DMS153 (cell line): ENCODE measurements around the gene GABRP.
"Not testable (repeated sequence)": the region's sequence is repeated elsewhere in the genome, so short reads cannot be mapped to it uniquely, and the experiment has no call there.

Experiments
- DNase-seq: peaks from one replicate; lab custom pipeline; 2025; lab: John Stamatoyannopoulos, UW

Gene GABRP

DNA sequence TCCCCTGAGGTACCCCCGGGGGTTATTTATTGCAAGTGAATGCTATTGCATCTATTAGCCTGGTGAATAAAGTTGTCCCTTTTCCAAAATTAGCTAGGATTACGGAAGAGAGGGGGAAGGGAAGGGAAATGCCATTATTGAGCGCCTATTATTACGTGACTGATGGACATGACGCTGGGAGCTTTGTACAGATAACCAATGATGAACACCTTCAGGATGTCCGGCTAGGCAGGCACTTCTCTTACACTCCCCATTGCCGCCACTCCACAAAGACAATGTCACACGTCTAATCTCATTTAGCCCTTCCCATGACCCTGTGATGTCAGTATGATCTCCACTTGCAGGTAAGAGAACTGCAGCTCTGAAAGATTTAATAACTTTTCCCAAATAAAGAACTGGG, 9.4 kb downstream of the GABRP start:
- DNase-seq, result no peak

DNA sequence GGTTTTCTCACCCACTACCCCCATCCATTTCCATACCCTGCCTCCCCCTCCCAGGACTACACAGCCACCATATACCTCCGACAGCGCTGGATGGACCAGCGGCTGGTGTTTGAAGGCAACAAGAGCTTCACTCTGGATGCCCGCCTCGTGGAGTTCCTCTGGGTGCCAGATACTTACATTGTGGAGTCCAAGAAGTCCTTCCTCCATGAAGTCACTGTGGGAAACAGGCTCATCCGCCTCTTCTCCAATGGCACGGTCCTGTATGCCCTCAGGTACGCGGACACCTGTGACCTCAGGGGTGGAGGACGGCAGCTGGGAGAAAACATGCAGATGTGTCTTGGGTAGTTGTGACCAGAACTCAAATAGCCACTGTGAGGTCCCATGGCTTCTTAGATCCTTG, 11.6 kb downstream of the GABRP start:
- no peak for DNase-seq

DNA sequence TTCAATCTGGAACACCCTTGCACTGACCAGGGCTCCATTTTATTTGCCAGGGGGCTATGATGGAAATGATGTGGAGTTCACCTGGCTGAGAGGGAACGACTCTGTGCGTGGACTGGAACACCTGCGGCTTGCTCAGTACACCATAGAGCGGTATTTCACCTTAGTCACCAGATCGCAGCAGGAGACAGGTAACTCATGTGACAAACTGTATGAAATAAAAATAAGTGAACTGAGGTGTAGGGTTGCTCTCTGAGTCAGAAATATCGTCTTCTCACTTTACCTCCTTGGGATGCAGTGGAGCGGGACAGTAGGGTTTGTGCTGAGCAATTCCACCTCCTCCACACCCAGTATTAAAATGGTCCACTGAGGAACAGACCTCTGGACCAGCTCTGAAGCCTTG, 22.1 kb downstream of the GABRP start:
- no peak for DNase-seq

DNA sequence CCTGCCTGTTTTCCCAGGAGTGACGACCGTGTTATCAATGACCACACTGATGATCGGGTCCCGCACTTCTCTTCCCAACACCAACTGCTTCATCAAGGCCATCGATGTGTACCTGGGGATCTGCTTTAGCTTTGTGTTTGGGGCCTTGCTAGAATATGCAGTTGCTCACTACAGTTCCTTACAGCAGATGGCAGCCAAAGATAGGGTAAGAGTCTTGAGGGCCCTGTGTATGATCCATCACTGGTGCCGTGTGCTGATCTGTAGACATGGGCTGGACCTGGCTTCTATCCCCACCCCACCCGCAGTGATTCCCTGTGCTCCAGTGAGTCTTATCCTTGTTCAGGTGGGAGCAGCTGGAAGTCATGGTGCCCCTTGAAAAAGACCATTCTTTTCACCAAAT, 26.0 kb downstream of the GABRP start:
- DNase-seq, result no peak

DNA sequence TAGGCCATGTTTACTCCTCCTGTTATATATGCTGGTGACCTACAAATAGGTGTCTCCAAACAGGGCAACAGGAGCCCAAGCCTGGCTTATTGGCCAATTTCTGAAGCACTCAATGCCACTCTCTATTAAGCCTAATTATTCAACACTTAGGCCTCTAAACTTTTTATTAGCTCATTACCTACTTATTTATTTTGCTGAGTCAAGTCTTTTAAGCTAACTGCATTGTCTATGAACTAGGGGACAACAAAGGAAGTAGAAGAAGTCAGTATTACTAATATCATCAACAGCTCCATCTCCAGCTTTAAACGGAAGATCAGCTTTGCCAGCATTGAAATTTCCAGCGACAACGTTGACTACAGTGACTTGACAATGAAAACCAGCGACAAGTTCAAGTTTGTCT, 28.2 kb downstream of the GABRP start:
- DNase-seq, result no peak

DNA sequence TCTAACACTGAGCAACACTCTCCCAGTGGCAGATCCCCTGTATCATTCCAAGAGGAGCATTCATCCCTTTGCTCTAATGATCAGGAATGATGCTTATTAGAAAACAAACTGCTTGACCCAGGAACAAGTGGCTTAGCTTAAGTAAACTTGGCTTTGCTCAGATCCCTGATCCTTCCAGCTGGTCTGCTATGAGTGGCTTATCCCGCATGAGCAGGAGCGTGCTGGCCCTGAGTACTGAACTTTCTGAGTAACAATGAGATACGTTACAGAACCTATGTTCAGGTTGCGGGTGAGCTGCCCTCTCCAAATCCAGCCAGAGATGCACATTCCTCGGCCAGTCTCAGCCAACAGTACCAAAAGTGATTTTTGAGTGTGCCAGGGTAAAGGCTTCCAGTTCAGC, 29.7 kb downstream of the GABRP start:
- no peak for DNase-seq

DNA sequence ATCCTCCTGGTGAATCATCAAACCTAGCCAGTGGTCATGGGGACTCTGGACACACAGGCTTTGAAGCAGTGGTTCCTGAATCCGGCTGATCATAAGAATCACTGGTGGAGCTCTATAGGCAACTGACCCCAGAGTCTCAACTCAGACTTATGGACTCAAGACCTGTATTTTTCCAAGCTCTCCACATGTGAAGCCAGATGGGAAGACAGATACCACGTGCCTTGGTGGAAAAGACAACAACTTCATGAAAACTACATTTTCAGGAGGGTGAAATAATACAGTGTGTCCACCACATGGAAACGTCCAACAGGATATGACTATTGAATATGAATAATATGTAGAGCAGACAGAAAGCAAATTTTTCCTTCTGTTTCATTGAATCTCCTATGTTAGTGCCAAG, 33.7 kb downstream of the GABRP start:
- no peak for DNase-seq

DNA sequence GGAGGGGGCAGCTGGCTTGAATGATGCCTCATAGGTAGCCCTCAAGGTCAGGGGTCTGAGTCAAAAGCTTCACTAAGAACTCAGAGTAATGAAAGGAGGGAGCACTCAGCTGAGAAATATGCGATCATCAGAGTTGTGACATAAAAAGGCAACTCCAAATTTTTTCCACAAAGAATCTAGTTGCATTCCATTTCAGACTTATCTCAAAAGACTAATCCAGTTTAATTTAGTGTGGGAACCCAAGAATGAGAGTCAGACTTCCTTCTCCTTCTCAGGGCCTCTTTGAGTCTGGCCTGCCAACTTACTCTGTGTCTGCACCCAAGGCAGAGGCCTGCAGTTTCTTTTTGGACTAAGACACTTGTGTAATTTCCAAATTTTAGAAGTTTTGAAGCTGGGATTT, 34.7 kb downstream of the GABRP start:
- DNase-seq, result no peak

DNA sequence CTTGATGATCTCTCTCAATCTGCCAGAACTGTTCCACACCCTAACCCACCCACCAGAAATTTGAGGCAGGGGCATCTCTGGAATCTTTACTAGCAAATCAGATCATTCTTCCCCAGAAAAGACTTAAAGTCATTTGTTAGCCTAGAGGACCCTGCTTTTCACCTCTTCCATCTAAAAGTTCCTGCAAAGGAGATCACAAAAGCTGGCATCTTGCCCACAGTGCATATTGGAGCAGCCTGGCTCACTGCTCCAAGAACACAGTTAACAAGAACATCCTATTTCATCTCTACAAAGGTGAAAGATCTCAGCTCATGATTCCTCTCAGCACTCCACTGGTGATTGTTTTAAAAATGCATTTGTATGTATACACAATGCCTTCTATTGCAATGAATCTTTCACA, 36.3 kb downstream of the GABRP start:
- no peak for DNase-seq

DNA sequence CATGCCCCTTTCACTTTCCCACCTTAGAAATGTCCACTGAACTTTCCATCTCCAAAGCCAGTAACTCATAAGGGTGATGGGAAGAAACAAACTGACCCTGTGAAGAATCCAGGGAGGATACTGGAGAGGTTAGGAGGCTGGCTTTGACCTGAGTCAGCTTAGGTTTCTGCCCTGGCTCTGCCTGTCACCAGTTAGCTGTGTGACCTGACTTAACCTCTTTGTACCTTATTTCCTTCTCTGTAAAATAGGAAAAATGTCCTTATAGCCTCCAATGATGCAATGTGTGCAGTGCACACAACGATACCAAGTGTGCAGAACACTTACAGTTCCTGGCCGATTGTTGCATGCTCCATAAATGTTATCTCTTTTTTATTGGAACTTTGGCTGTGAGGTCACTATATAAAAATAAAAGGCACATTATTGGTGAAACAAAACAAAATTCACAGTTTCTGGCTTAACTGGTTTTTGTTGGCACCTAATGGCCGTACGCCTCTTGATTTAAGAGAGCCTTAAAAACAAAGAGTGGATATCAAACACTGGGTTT, 37.8 kb downstream of the GABRP start:
- no peak for DNase-seq

DNA sequence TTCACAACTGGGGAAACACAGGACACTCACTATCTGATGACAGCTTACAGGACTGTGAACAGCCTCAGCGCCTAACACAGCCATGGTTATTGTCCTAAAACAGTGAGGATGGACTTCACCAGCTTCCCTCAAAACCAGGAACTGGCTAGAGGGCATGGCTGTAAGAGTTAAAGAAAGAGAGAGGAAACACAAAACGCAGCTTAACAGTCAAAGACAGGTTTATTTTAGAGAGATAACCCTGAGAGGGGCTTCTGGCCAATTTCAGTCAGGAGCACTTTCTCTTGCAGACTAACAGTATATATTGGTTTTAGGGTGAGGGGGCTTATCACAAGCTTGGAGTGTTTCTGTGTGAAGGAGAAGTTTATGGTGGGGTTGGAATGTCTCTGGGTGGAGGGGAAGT, 42.6 kb downstream of the GABRP start:
- DNase-seq, result no peak

DNA sequence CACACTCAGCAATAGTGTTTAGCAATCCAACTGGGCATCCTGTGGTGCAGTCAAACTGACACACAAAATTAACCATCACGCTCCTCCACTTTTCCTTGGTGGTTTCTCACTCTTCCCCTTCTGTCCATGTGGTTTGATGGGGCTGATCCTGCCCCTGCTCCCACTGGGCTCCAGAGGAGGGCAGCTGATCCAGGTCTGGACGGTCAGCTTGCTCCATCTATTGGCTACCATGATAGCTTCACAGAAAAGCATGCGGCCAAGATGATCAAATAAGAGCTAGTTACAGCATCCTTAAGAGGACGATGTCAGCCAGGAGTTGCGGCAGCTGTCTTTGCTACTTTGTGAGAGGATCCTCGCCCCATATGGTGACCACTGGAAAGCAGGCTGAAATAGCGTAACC, 48.7 kb downstream of the GABRP start:
- DNase-seq, result no peak

DNA sequence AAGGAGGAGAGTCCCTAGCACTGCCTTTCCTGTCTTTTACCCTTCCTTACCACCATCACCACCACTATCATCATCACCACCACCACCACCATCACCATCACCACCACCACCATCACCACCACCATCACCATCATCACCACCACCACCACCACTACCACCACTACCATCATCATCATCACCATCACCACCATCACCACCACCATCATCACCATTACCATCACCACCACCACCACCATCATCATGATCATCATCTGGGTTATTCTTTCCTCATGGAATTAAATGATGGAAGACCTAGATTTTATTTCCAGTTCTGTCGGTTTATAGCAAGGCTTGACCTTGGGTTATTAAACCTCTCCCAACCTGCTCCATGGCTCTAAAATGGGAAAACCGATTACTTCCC, 50.5 kb downstream of the GABRP start:
- DNase-seq, result not testable (repeated sequence)

DNA sequence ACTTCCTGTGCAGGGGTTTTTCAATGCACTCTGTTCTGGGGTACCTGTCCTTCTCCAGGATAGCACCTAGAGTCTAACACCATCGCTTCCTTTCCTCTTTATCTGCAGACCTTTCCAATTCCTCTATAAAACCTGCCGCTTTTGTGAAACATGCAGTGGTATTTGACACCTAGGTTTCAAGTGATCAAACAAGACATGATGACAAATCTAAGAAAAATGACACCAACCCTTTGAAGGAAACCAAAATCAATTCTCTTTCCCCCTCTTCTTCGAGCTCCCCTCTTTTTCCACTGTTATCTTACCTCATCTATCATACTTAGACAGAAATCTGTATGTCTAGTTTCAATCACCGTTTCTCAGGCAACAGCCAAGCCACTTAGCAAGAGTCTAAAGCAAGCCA, 52.7 kb downstream of the GABRP start:
- no peak for DNase-seq

DNA sequence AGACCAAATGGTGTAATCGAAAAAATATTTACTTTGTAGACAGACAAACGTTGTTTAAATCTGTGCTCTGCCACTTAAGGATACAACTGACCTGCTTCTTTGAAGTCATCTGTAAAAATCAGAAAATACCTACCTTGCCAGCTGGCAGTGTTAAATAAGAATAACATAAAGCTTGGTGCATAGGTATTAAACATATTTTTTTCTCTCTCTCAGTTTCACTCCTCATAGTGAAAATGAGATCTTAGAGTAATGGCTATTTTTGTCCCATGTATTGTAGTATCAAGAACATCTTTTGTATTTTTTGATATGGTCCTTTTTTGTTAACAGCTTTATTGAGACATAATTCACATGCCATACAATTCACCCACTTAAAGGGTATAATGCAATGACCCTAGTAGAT, 60.3 kb downstream of the GABRP start:
- DNase-seq, result no peak

DNA sequence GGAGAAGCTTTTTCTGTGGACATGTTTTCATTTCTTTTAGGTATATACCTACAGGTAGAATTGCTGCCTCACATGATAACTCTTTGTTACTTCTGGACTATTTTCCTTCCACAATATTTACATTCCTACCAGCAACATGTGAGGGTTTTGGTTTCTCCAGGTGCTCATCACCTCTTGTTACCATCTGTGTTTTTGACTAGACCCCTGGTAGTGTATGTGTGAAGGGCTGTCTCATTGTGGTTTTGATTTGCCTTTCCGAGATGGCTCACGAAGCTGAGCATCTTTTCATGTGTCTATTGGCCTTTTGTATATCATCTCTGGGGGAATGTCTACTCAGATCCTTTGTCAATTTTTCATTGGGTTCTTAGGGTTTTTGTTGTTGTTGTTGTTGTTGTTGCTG, 61.1 kb downstream of the GABRP start:
- no peak for DNase-seq

DNA sequence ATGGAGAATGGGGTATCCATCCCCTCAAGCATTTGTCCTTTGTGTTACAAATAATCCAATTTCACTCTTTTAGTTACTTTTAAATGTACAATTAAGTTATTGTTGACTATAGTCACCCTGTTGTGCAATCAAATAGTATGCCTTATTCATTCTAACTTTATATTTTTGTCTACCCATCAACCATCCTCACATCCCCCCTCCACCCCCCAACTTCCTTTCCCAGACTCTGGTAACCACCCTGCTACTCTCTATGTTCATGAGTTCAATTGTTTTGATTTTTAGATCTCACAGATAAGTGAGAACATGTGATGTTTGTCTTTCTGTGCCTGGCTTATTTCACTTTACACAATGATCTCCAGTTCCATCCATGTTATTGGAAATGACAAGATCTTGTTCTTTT, 62.9 kb downstream of the GABRP start:
- DNase-seq, result no peak

DNA sequence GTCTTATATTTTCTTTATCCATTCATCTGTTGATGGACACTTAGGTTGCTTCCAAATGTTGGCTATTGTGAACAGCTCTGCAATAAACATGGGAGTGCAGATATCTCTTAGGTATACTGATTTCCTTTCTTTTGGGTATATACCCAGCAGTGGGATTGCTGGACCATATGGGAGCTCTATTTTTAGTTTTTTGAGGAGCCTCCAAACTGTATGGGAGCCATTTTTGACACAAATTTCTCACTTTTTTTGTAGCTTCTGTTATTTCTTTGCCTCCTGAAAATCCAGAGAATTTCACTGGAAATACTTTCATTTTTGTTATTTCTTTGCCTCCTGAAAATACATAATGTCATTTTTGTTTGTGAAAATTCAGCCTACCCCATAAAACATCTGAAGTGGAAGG, 63.3 kb downstream of the GABRP start:
- no peak for DNase-seq

DNA sequence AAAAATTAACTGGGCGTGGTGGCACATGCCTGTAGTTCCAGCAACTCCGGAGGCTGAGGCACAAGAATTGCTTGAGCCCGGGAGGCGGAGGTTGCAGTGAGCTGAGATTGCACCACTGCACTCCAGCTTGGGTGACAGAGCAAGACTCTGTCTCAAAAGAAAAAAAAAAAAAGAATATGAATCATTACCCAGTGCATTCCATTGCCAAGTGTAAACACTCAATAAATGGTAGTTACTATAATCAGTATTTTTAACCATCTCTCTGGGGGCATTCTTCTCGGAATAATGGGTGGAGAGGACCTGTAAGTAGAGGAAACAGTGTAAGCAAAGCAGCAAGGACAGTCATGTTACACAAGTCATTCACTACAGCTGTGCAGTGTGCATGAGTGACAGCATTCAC, 64.5 kb downstream of the GABRP start:
- DNase-seq, result no peak

DNA sequence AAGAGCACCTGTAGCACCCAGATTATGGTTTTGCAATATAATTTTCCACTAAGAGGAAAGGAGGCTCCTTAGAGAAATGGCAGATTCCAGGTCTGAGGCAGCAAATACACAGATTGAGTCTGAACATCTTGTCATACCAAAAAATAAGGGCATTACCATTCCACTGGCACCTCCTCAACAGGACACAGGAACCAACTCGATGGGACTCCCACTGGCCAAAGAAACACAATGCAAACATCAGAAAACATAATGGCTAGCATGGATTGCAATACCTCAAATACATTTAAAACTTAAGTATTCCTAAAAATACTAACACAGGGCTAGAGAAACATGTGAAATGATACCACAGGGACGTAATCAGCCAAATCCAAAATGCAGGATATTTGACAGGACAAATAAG, 65.8 kb downstream of the GABRP start:
- DNase-seq, result no peak

DNA sequence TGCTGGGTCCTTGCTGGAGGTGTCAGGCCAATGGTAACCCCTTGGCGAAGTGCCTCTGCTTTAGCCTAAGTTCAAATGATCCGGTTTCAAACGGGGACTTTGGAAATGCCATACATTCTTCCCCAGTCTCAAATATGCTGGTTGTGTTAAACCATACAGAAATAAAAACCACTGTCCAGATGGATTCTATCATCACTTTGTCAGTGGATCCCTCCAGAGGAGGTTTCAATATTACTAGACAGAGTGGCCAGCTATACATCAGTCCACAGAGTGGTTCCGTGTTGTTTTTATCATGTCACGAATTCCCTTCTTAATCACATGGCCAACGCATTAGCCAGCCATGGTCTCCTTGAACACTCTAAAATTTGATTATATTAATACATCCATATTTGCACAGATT, 71.0 kb downstream of the GABRP start:
- DNase-seq, result no peak

DNA sequence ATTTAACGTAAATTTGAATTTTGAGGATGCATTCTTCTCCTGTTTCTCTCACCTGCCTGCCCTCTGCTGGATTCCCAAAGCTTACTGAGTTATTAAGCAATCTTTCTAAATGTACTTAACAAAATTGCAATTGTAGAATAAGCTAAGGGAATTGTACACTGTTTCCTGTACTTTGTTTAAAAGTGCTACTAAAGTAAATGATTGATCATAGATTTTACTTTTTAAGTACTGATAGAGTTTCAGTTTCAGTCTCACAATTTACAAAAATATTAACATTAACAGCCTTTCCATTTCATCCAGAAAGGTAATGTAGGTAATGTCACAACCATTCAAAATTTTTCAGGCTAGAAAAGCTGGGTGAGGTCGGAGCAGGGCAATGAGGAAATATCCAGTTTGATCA, 73.5 kb downstream of the GABRP start:
- DNase-seq, result no peak

DNA sequence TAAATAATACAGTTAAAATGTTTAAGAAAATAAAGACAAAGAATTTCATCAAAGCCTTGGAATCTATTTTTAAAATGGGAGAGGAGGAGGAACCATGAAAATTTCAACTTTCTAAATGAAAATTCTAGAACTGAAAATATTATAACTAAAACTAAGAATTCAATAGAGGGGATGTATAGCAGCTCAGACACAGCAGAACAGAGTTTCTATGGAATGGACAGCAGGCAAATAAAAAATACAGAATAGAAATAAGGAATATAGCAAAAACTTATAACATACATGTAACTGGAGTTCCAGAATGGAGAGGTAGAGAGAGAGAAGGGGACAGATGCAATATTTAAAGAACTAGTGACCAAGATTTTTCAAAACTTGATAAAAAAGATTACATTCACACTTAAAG, 76.9 kb downstream of the GABRP start:
- DNase-seq, result no peak

DNA sequence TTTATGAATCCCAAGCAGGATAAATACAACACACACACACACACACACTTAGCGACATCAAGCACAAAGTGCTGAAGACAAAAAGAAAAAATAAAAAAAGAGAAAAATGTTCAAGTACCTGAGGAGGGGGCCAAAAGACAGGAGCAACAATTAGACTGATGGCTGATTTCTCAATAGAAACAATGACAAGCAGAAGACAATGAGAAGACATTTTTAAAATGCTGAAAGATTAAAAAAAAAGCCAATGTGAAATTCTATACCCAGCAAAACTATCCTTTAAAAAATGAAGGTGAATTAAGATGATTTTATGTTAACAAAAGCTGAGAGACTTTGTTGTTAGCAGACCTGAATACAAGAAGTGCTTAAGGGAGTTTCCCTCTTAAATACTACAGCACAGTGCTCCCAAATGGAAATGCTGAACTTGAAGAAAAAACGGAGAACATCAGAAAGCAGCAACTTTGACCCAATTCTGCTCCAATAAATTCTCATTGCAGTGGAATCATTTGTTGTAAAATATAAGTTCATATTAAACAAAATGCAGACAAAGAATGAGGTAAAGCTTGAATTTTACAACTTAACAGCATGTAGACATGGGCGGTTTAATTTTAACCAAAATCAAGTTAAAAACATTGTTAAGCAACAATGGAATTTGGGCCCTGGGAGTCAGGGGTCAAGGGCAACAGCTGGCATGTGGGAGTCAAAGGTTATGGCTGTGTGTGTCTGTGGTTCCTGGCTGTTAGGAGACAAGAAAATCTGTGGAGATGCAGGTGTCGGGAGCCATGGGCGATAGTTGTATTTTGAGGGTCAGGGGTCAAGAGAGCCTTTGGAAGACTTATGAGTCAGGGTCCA, 77.5 kb downstream of the GABRP start:
- no peak for DNase-seq

DNA sequence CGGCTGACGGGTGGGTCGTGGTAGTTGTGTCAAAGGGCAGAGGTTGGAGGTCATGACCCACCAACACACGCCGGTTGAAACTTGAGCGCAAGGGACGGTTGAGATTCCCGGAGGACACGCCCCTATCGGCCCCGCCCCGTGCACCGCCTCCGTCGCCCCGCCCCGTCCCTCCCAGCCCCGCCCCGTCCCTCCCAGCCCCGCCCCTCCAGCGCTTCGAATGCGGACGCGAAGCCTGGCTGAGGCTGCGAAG, 78.1 kb downstream of the GABRP start:
- DNase-seq, result no peak
